HG03354 (cell line): ENCODE results near the gene TMEM127.
A peak's percentile ranks its signal among the peaks of the same experiment; 100 is the strongest.
"Not testable (repeated sequence)": the region's sequence is repeated elsewhere in the genome, so short reads cannot be mapped to it uniquely, and the experiment has no call there.

ENCODE experiments used
- ATAC-seq: cut with Tn5 transposase; IDR thresholded peaks from one replicate; pipeline ENCODE4 v1.9.1; 2021; ENCODE audit warnings: mild to moderate bottlenecking; ENCODE audit not compliant: unreplicated experiment, poor library complexity, severe bottlenecking

The TMEM127 gene

GRCh38 chr2:96265840-96266679 lies at the start of gene TMEM127, which contains the start of gene CIAO1:
TSS of gene TMEM127 (minus strand) at chr2:96265997. CDS start at chr2:96265381, 616 bp downstream.
TSS of gene CIAO1 (plus strand) at chr2:96266225. CDS start at chr2:96266351, 126 bp downstream.
- ATAC-seq, result peak; percentile 92

- ATAC-seq, result no peak
Observed at GRCh38 chr2:96315005-96315399, 49.2 kb upstream of the TMEM127 start.

- ATAC-seq, result no peak
Observed at GRCh38 chr2:96308248-96308647, 42.5 kb upstream of the TMEM127 start.

GRCh38 chr2:96306370-96306769 lies 40.6 kb upstream of the TMEM127 start:
- ATAC-seq, result no peak

- ATAC-seq, result no peak
Observed at GRCh38 chr2:96305979-96306308, 40.1 kb upstream of the TMEM127 start.

GRCh38 chr2:96305091-96305978 lies 39.5 kb upstream of the TMEM127 start, which contains the start of gene SNRNP200:
TSS of gene SNRNP200 (minus strand) at chr2:96305546. CDS start at chr2:96305437, 109 bp downstream.
- ATAC-seq, result peak; percentile 92

- no peak for ATAC-seq
Observed at GRCh38 chr2:96304606-96305005, 38.8 kb upstream of the TMEM127 start.

GRCh38 chr2:96301865-96302264 lies 36.1 kb upstream of the TMEM127 start:
- no peak for ATAC-seq

GRCh38 chr2:96296925-96297324 lies 31.1 kb upstream of the TMEM127 start:
- ATAC-seq, result no peak

GRCh38 chr2:96294271-96294670 lies 28.5 kb upstream of the TMEM127 start:
- not testable (repeated sequence) for ATAC-seq

- ATAC-seq, result no peak
Observed at GRCh38 chr2:96291751-96292150, 26.0 kb upstream of the TMEM127 start.

GRCh38 chr2:96287273-96287856 lies 21.6 kb upstream of the TMEM127 start:
- no peak for ATAC-seq

- no peak for ATAC-seq
Observed at GRCh38 chr2:96276787-96277499, 11.1 kb upstream of the TMEM127 start.

- ATAC-seq, result no peak
Observed at GRCh38 chr2:96274355-96275056, 8.7 kb upstream of the TMEM127 start.

- no peak for ATAC-seq
Observed at GRCh38 chr2:96273763-96274162, 8.0 kb upstream of the TMEM127 start.

- no peak for ATAC-seq
Observed at GRCh38 chr2:96271995-96272394, 6.2 kb upstream of the TMEM127 start.

- ATAC-seq, result no peak
Observed at GRCh38 chr2:96267159-96267971, 1.6 kb upstream of the TMEM127 start.

GRCh38 chr2:96265349-96265839 lies 403 bp downstream of the TMEM127 start:
- peak; percentile 22 for ATAC-seq
